ENCODE data around the gene EFCAB6. TPM values are rescaled to one million over a fixed set of nuclear protein-coding genes. Genes with fewer than 3 reads are reported as not detected.

EFCAB6 gene
- total RNA-seq, 1 donor from 2014 or later = 8.4 TPM

DNA sequence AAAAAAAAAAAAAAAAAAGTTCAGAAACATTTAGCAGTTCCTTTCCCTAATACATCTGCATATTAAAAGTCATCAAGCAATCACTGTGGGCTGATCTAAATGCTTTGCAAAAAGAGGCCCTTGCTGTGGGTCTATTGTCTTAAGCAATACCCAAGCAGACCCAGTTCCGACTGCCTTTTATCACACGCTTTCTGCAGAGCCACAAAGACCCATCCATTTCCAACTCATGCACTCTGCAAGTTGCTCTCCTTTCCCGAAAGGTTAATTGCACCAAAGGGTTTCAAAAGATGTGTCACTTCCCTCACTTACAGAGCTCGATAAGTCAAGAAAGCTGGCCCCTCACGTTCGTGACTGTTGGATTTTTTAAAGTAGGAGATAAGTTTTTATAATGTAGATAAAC, 261.4 kb downstream of the EFCAB6 start:
- DNase-seq (ENCODE audit: low read depth) = no peak

DNA sequence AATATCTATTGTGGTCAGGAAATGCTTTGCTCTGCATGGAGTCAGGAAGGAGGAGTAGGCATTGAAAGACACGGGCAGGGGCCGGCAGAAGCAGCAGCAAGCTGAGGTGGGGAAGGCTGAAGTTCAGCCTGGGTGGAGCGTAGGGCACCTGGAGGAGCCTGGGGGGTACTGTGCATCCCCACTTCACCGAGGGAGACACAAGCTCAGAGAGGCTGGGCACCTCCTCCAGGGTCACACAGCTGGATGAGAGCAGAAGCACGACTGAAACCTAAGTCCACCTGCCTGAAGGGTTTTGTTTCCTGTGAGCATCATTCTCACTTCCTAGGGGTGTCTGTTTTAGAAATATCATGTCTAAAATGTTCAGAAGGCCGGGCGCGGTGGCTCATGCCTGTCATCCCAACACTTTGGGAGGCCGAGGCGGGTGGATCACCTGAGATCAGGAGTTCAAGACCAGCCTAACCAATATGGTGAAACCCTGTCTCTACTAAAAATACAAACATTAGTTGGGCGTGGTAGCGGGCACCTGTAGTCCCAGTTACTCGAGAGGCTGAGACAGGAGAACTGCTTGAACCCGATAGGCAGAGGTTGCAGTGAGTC, 262.0 kb downstream of the EFCAB6 start:
- DNase-seq (ENCODE audit: low read depth) = no peak

DNA sequence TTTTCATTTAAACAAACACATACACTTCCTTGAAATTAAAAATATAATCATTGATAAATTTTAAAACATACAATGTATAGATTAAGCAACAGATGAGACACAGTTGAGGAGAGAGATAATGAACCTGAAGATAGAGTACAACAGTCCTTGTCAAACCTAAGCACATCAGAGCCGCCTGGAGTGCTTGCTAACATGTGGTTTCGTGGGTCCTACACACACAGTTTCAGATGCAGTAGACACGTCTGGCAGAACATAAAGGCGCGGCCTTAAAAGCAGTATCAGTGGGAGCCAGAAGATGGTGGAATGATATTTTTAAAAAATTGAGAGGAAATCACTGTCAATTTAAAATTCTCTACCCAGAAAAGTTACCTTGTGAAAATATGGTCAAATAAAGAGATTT, 265.9 kb downstream of the EFCAB6 start:
- no peak for DNase-seq (ENCODE audit: low read depth)

DNA sequence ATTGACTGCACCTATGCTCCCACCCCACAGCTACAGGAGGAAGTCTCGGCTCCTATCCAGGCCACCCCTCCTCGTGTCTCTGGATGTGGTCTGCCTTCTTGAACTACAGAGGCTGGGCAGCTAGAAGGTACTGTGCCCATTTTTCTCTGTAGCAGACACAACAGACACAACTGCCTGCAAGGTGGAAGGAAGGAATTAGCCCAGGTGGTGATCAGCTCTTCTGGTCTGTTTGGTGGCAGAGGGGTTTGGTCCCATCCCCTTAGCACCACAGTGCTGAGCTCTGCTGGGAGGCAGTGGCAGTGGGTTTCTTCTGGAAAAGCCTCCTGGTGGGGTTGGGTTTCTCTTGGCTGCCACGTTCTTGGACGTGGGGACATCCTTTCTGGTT, 267.8 kb downstream of the EFCAB6 start:
- DNase-seq (ENCODE audit: low read depth) = no peak

DNA sequence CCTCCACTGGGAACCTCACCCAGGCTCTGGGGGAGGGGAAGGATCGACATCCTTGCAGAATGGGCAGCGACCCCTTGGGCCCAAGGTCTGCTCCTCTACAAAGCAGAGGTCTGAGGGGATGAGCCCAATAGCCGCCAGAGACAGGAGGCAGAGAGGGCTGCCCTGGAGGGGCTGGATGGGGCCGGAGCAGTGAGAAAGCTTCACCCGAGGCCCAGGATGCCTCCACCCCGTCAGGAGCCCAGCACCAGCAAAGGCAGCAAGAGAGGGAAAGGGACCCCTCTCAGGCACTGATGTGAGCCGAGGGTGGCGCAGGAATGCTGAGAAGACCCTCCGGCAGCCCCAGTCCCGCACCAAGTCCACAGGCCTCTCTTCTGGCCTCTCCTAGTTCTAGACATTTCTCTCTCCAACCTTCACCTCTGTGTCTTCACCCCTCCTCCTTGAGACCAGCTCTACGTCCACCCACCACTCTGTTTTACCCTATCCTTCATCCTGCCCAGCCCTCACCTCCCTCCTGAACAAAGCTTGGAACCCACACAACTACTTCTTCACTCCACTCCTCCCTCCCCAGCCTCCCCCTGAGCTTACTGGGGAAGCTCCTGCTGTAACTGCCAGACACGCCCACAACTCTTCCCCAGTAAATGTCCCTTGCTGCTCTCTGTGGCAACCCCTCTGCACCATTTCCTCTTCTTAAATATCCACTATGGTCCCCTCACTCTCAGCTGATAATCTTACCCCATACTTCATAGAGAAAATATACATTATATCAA, 268.4 kb downstream of the EFCAB6 start:
- DNase-seq (ENCODE audit: low read depth) = no peak

DNA sequence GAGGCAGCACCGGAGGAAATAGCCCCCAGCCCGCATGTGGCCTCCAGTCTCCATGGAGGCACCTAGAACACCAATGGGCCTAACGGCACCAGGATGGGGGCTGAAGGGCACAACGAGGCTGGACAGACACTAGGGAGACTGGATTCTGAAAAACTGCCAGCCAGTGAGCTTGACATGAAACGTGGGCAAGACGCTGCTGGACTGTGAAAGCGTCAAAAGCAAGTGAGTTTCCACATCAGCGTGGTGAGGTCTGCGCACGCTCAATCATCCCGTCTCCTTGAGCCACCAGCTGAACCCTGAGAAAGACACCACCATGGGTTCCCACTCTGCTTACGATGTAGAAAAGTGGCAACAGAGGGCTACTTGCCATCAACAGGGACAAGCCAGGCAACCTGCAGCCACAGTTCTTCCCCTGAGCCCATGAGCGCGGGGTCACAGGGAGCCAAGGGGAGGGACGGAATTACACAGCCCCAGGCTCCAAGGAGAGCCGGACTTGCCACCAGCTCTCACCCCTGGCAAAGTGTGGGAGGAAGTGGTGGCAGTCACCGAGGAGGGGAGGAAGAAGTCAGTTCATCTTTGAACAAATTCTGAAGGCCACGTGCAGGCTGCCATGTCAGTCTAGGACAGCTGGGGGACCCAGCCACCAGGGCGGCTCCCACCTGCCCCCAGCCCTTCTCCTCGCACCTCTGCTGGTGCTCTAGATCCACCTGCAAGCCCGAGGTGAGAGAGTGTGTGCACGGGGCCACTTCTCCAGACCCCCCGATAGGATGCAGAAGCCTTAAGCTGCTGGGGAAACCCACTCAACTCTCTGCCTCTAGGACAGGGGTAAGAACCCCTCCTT, 269.2 kb downstream of the EFCAB6 start:
- DNase-seq (ENCODE audit: low read depth) = no peak

DNA sequence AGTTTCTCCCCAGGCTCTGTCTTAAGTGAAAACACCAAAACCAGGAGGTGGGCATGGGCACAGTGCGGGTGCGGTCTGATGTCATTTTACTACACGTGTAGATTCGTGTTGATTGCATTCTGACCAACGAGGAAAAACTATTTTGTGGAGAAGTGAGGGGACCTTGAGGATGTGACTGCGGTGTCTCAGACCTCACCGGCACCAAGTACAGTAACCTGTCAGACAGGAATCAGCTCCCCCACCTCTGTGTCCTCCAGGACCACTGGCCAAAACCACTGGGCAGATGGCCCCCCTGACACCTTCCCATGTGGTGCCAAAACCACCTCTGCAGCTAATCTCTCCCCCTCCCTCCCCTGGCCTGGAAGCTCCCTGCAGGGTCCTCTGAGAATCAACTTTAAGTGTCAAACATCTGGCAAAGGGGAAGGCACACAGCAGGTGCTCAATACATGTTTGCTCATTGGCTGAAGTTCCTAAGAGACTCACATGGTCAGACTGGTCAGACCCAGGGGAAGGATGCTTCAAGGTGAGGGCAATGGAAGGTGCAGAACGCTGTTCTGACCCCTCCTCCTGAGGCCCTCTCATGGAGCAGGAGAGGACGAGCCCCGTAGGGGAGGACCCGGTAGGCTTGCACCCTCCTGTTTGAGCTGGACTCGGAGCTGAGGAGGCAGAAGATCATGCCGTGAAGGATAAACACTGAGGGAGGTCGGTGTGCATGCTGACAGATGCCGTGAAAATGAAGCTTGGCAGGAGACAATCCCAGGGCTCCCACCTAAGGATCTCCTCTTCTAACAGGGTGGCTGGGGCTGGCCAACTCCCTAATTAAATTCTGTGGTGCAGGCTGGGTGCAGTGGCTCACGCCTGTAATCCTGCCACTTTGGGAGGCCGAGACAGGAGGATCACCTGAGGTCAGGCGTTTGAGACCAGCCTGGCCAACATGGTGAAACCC, 270.4 kb downstream of the EFCAB6 start:
- no peak for DNase-seq (ENCODE audit: low read depth)

DNA sequence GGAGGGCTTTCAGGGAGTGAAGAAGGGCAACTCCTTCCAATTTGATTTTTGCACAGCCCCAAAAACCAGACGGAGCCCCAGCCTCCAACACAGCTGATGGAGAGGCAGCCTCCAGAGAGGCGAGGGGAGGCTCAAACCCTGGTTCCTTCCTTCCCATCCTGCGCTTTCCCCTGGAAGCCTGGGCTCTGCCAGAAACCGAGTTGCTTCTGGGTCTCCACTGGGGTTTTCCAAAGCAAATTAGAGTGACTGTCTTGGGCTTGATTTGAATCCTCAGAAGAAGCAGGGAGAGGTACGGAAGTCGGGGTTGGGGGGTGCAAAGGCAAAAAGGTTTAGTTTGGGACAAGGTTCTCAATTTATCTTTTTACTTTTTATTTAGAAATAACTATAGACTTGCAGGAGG, 271.1 kb downstream of the EFCAB6 start:
- DNase-seq (ENCODE audit: low read depth) = no peak

DNA sequence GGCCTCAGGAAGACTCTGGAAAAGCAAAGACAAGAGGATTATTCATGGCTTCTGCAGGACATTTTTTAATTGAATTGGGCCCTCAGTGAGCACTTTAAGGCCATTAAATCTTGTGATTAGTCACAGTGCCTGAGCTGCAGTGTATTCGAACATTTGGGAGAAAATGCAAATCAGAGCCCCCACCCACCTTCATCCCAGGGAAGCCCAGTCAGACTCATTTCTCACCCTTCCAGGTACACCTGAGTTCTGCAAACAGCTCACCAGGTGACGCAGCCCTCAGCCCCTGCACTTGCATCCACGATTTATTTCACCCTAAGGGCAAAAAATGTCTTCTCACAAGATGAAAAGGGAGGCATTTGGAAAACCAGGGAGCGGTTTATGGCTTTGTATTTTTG, 271.6 kb downstream of the EFCAB6 start:
- DNase-seq (ENCODE audit: low read depth) = no peak

DNA sequence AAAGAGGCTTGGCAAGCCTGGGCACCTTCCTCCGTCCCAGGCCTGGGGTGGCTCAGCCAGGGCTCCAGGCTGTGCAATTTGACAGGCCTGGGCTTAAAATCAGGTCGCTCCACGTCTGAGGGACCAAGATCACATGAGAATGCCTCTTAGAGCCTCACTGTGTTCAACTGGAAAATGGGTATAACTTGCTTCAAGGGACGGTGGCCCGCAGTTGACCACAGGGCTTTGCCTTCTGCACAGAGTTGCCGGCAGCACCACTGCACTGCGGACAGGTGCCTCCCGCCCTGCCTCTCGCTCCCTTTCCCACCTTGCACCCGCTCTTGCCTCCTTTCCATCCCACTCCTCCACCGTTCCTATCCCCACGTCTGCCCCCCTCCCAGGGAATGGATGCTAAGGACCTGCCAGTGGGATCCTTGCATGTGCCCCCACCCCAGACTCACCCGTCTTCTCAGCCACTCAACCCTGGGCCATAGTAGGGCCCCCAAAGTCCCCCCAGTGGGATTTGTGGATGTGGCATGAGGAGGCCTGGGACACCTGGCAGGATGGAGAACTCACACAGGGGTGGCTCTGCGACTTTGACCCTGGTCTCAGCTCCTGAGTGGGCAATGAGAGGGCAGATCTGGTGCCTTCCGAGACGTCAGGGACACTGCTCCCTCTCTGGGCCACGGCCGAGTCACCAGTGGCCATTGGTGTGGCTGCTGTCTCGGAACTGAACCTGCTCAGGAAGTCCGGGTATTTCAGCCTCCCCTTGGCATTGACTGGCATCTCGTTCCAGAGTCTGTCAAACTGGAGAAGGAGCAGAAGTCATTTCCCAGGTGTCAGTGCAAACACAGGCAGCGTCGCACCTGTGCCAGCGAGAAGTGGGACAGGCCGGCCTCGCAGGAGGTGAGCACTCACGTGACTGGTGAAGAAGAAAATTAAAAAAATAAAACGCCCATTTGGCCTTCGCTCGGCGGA, 272.3 kb downstream of the EFCAB6 start:
- DNase-seq (ENCODE audit: low read depth) = no peak

DNA sequence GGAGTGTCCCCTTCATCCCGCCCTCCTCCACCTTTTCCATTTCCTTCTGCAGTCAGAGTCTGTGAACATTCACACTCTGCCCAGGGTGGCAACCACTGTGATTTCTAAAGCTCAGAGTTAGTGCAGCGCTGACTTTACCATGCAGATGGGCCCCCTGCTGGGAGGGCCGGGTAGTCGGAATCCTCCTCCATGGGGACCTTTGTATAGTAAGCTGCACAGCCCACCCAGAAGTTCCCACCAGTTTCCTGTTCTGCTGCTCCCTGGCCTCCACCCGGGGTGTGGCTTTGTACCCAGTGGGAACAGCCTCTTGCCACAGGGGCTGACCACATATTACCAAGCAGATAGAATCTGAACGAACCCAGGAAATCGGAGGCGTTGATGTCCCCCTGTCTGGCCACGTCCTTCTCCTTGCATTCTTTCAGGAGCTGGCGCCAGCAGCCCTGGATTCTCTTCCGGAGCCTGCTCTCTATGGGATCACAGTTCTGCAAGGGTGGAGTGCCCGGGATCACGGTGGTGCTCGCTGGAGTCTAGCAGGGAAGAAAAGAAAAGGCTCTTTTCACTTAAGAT, 275.0 kb downstream of the EFCAB6 start:
- DNase-seq (ENCODE audit: low read depth) = no peak

DNA sequence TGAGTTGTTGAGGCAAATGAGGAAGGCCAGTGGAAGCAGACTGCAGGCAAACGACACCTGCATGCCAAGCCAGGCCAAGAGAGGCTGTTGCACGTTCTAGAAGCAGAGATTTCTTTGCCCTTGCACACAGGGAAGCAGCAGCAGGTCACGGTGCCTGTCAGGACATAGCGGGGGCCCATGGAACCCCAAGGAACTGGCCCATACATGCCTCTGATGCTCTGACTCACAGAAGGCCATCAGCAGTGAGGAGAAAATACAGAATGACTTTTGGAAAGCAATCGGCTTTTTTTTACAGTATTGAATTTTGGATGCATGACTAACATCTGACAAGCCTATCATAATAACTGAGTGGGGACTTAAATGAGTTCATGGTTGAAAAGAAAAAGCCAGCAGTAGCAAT, 276.4 kb downstream of the EFCAB6 start:
- DNase-seq (ENCODE audit: low read depth) = no peak

DNA sequence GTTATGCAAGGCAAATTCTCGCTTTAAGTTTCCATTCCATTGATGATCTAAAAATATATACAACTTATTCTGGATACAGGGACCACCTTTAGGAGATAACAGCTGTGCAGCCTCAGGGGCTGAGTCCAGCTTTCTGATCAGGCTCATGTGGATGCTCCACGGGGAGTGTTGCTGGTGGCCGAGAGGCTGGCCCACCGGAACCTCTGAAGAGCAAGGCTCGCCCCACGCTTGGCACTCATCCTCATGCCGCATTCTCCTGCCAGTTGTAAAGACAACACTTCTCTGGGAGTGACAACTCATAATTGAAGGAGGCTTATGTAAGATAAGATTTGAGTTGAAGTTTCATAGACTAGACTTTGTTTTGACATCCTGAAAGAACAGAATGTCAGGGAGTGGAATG, 276.8 kb downstream of the EFCAB6 start:
- no peak for DNase-seq (ENCODE audit: low read depth)

DNA sequence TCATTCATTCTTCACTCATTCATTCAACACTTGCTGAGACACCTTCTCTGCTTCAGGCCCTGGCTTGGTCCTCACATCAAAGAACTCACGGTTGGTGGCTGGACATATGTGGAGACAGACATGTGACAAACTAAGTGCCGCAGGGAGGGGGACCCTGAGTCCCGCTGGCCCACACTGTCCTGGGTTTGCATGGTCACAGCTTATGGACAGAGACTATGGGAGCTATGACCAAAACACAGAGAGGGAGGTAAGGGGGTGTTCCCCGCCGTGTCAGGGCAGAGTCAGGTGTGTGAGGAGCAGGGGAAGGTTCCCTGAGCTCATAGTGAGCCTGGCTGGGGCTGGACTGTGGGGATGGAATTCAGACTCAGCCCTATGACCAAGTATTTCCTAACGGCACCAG, 277.2 kb downstream of the EFCAB6 start:
- DNase-seq (ENCODE audit: low read depth) = no peak

DNA sequence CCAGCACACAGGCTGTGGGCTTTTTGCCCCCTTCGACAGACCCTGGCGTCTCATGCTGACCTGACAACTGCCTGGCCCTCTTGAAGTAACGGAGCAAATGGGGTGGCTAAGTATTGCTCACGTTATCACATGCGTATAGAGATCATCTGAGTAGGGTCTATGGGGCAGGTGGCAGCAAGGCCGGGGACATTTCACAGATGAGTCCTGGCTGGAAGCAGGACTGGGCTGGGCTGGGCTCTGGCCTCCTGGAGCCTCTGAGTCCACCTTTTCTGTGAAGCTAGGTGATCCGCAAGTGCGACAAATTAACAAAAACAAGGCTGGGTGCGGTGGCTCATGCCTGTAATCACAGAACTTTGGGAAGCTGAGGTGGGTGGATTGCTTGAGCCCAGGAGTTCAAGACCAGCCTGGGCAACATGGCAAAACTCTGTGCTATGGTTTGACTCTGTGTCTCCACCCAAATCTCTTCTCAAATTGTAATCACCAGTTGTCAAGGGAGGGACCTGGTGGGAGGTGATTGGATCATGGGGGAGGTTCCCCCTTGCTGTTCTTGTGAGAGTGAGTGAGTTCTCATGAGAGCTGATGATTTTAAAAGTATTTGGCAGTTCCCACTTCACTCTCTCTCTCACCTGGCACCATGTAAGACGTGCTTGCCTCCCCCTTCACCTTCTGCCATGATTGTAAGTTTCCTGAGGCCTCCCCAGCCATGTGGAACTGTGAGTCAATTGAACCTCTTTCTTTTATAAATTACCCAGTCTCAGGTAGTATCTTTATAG, 278.3 kb downstream of the EFCAB6 start:
- DNase-seq (ENCODE audit: low read depth) = no peak

DNA sequence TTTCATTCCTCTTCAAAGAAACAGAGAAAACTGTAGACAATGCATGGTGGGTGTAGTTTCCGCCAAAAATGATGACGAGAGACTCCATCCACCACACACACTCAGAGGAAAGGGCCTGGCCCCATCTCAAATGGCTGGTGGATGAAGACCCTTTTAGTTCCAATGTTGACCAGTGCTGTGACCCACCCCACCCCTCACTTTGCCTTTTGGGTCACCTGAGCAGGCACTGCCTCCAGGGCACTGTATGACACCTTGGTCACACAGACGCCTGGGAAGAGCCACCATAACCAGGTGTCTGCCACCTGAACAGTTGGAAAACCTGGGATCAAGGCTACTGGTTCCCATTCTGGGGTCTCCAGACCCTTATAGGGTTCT, 279.0 kb downstream of the EFCAB6 start:
- DNase-seq (ENCODE audit: low read depth) = no peak

DNA sequence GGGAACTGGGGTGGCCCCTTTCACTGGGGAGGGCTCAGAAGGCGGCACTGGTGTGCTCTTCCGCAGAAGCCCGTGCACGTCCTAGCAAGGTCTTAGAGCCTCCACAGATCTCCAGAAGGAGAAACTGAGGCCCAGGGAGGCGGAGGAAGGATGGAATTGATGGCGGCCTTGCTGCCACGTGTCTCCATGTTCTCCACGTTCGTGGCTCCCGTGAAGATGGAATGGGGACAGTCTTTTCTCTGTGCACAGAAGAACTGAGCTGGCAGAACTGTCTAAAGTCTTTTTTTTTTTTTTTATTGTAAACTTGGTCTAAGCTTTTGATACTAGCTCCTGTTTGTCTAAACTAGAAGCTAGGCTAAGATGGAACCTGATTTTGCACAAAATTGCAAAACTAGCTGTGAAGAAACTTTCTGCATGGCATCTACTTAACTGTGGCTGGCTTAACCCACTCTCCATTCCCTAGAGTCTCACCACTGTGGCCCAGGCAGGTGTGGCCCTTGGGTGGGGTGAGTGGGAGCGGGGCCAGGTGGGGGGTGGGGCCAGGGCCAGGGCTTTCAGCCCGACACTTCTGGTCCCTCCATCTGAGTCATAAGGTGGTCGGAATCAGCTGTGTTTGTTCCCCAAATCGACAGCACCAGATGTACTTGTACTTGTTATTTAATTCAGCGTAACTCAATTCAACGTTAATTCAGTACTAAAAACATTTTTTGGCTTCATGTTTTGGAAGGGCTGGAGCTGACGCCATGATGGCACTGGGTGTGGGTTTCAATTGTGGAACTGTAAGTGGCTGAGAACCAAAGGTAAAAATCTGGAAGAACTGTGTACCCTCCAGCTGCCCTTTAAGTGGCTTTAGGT, 279.6 kb downstream of the EFCAB6 start:
- DNase-seq (ENCODE audit: low read depth) = no peak

DNA sequence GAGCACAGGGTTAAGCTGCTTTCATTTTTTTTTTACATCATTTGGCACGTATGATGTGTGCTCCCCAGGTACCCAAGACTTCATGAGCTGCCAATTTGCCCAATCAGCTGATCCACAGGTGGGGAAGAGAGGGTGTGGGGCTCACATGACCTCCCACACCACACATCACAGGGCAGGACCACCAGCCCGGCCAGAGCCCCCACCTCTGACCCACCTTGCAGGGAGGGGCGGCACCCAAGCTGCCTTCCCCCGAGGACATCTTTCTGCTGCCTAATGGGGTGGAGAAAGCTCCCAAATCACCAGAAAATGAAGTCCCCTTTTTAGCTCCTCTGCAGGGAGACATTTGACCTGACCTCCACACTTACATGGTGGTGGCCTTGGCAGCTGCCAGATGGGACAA, 280.5 kb downstream of the EFCAB6 start:
- DNase-seq (ENCODE audit: low read depth) = no peak

Data from renal cortical epithelial cell (primary cell).